ENCODE measurements around the gene NPAS3. TPM values are rescaled to one million over a fixed set of nuclear protein-coding genes. Genes with fewer than 3 reads are reported as not detected.

The NPAS3 gene
- total RNA-seq, 1 experiment from 2014 or later, result 0.36 TPM

DNA sequence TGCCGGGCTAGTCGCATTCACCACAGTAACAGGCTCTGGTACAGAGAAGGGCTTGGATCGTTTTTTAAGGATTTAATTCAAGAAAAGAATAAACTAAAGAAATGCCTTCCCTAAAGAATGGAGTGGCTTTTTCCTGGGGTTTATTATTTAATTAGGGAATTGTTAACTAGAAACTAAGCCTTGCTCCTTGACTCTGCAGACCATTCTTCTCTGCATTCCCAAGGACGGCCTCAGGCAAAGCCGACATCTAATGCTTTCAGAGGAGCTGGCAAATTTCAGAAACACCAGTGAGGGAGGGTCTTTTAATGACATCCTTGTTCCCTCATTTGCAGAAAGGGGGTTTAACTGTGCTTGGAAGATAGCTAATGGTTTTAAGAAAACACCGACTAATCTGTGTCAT lies 838.2 kb downstream of the NPAS3 start:
- Histone ChIP-seq H3K4me3 (ENCODE audit: low read length) (no peak overlapping the region), H3K9ac (ENCODE audit: low read length) (no peak overlapping the region), H2AFZ (ENCODE audit: low read length) (no peak overlapping the region), H3F3A (ENCODE audit: low read length, unreplicated experiment) (no peaks in the 10 kb centered on the region), H3K9me3 (ENCODE audit: low read length) (no peaks in the 10 kb centered on the region), H3K36me3 (ENCODE audit: low read depth, low read length) (no peaks in the 10 kb centered on the region), H3K79me2 (ENCODE audit: low read length) (no peaks in the 10 kb centered on the region), H3K4me1 (ENCODE audit: insufficient read depth, low read length) (peaks cover 33% of the 10 kb centered on the region), H3K9me2 (replicated peaks; ENCODE audit: low read length) (no peaks in the 10 kb centered on the region), H3K4me2 (ENCODE audit: low read length) (no peak overlapping the region), H3K27me3 (ENCODE audit: low read length) (no peaks in the 10 kb centered on the region), H4K20me1 (ENCODE audit: low read length) (no peaks in the 10 kb centered on the region), H3K27ac (ENCODE audit: low read length) (no peak overlapping the region)
- TF ChIP-seq, protein P1, sequence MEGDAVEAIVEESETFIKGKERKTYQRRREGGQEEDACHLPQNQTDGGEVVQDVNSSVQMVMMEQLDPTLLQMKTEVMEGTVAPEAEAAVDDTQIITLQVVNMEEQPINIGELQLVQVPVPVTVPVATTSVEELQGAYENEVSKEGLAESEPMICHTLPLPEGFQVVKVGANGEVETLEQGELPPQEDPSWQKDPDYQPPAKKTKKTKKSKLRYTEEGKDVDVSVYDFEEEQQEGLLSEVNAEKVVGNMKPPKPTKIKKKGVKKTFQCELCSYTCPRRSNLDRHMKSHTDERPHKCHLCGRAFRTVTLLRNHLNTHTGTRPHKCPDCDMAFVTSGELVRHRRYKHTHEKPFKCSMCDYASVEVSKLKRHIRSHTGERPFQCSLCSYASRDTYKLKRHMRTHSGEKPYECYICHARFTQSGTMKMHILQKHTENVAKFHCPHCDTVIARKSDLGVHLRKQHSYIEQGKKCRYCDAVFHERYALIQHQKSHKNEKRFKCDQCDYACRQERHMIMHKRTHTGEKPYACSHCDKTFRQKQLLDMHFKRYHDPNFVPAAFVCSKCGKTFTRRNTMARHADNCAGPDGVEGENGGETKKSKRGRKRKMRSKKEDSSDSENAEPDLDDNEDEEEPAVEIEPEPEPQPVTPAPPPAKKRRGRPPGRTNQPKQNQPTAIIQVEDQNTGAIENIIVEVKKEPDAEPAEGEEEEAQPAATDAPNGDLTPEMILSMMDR (conservative IDR thresholded peaks at IDR 0.05; ENCODE audit: low read depth, low read length), result no peak
- TF ChIP-seq EZH2 (IDR thresholded peaks at IDR 0.05; ENCODE audit: low read length, unreplicated experiment), result no peak
- TF ChIP-seq EZH2phosphoT487 (IDR thresholded peaks at IDR 0.05; ENCODE audit: borderline replicate concordance, low read length), result no peak
- DNase-seq (no peak), ATAC-seq (no peak)
- ChIA-PET CTCF (no interaction called here), POLR2A (ENCODE audit: unreplicated experiment) (no interaction called here)
- intact Hi-C loops (cut with micrococcal nuclease), result no loop called here
- no TSS peak for BruUV-seq (replicated peaks)

DNA sequence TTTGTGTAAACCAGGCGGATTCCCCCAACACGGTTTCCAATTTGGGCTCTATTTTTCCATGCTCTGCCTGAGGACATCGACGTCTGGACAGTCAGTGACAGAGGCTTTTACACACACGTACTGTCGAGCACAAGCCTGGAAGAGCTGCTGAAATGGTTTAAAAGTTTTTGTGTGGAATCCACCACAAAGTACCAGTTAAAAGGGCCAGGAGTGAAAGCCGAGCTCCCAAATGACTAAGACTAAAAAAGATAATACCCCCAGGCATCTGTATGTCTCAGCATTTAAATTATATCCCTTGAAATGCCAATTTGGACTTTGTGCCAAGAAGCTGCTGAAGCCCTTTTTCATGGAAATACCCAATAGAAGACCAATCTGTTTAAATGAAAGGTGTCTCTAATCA lies 839.0 kb downstream of the NPAS3 start:
- ATAC-seq, result peak; percentile 44
- no peak overlapping the region for H3K4me3 ChIP-seq (ENCODE audit: low read length)
- H3K4me1 ChIP-seq (ENCODE audit: insufficient read depth, low read length), result peaks cover 33% of the 10 kb centered on the region
- no peaks in the 10 kb centered on the region for H3K36me3 ChIP-seq (ENCODE audit: low read depth, low read length)
- TF ChIP-seq EZH2 (IDR thresholded peaks at IDR 0.05; ENCODE audit: low read length, unreplicated experiment) (no peak), EZH2phosphoT487 (IDR thresholded peaks at IDR 0.05; ENCODE audit: borderline replicate concordance, low read length) (no peak)
- TF ChIP-seq, protein P1 (conservative IDR thresholded peaks at IDR 0.05; ENCODE audit: low read depth, low read length), result no peak
- ChIA-PET POLR2A (ENCODE audit: unreplicated experiment) (interaction anchor here (0.7 kb wide), 1 partner anchor 373 kb away, joined by 4 read pairs; no protein-coding TSS in a partner anchor), CTCF (no interaction called here)
- H4K20me1 ChIP-seq (ENCODE audit: low read length), result no peaks in the 10 kb centered on the region
- no peak overlapping the region for H3K27ac ChIP-seq (ENCODE audit: low read length)
- no peaks in the 10 kb centered on the region for H3K9me2 ChIP-seq (replicated peaks; ENCODE audit: low read length)
- DNase-seq, result peak; percentile 73
- no peaks in the 10 kb centered on the region for H3K27me3 ChIP-seq (ENCODE audit: low read length)
- no peak overlapping the region for H2AFZ ChIP-seq (ENCODE audit: low read length)
- peak overlapping the region; percentile 10 for H3K4me2 ChIP-seq (ENCODE audit: low read length)
- intact Hi-C loops (cut with micrococcal nuclease), result no loop called here
- H3F3A ChIP-seq (ENCODE audit: low read length, unreplicated experiment), result no peaks in the 10 kb centered on the region
- no TSS peak for BruUV-seq (replicated peaks)
- H3K9ac ChIP-seq (ENCODE audit: low read length), result no peak overlapping the region
- no peaks in the 10 kb centered on the region for H3K9me3 ChIP-seq (ENCODE audit: low read length)
- H3K79me2 ChIP-seq (ENCODE audit: low read length), result no peaks in the 10 kb centered on the region

DNA sequence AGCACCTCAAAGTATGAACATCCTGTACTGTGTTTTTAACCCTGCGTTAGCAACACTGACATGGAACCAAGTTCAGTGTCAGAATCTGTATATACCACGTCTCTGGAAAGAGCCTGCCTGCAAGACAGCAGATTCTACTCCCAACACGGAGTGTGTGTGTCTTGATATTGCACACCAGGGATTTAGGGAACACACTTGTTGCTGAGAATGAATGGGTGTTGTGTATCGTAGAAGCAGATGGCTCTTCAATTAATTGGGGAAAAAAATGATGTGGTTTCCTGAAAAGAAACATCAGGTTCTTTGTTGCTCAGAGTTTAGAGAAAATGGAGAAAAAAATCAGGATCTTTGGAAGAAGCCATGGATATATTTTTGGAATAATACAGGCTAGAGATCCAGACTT lies 841.4 kb downstream of the NPAS3 start:
- Histone ChIP-seq H3K9me2 (replicated peaks; ENCODE audit: low read length) (no peaks in the 10 kb centered on the region), H3K79me2 (ENCODE audit: low read length) (no peaks in the 10 kb centered on the region), H3K4me3 (ENCODE audit: low read length) (no peak overlapping the region), H3K27ac (ENCODE audit: low read length) (no peak overlapping the region), H3K4me2 (ENCODE audit: low read length) (no peak overlapping the region), H3K9me3 (ENCODE audit: low read length) (no peaks in the 10 kb centered on the region), H3K9ac (ENCODE audit: low read length) (no peak overlapping the region), H3F3A (ENCODE audit: low read length, unreplicated experiment) (no peaks in the 10 kb centered on the region), H2AFZ (ENCODE audit: low read length) (no peak overlapping the region), H3K4me1 (ENCODE audit: insufficient read depth, low read length) (peaks cover 27% of the 10 kb centered on the region), H4K20me1 (ENCODE audit: low read length) (no peaks in the 10 kb centered on the region), H3K36me3 (ENCODE audit: low read depth, low read length) (no peaks in the 10 kb centered on the region), H3K27me3 (ENCODE audit: low read length) (no peaks in the 10 kb centered on the region)
- CTCF ChIA-PET, result no interaction called here
- no peak for TF ChIP-seq EZH2phosphoT487 (IDR thresholded peaks at IDR 0.05; ENCODE audit: borderline replicate concordance, low read length)
- TF ChIP-seq EZH2 (IDR thresholded peaks at IDR 0.05; ENCODE audit: low read length, unreplicated experiment), result no peak
- TF ChIP-seq, protein P1 (conservative IDR thresholded peaks at IDR 0.05; ENCODE audit: low read depth, low read length), result no peak
- POLR2A ChIA-PET (ENCODE audit: unreplicated experiment), result no interaction called here
- no TSS peak for BruUV-seq (replicated peaks)
- intact Hi-C loops (cut with micrococcal nuclease), result no loop called here
- DNase-seq (no peak), ATAC-seq (no peak)

All from PC-3 (cell line).